ENCODE measurements around the gene UTP4. TPM values are rescaled to one million over a fixed set of nuclear protein-coding genes. Genes with fewer than 3 reads are reported as not detected.
"Not testable (repeated sequence)": the region's sequence is repeated elsewhere in the genome, so short reads cannot be mapped to it uniquely, and the experiment has no call there.

The UTP4 gene
- total RNA-seq, 1 donor from 2014 or later = 16.3 TPM

- DNase-seq (ENCODE audit: low read depth) = no peak
- TF ChIP-seq CTCF (conservative IDR thresholded peaks at IDR 0.05; ENCODE audit: low read depth, low read length) = no peak
- H3K4me3 ChIP-seq (ENCODE audit: low read depth, low read length) = no peak overlapping the region
These were observed 12.3 kb upstream of the UTP4 start for GRCh38 chr16:69120096-69120664.

- H3K4me3 ChIP-seq (ENCODE audit: low read depth, low read length) = no peak overlapping the region
- peak; percentile 73 for TF ChIP-seq CTCF (conservative IDR thresholded peaks at IDR 0.05; ENCODE audit: low read depth, low read length)
- DNase-seq (ENCODE audit: low read depth) = no peak
These were observed 8.5 kb upstream of the UTP4 start for GRCh38 chr16:69123910-69124309.

GRCh38 chr16:69124406-69124805, 8.0 kb upstream of the UTP4 start:
- not testable (repeated sequence) for DNase-seq (ENCODE audit: low read depth); H3K4me3 ChIP-seq (ENCODE audit: low read depth, low read length)

GRCh38 chr16:69124961-69125360, 7.5 kb upstream of the UTP4 start:
- not testable (repeated sequence) for DNase-seq (ENCODE audit: low read depth); H3K4me3 ChIP-seq (ENCODE audit: low read depth, low read length)

GRCh38 chr16:69126221-69126620, 6.2 kb upstream of the UTP4 start:
- H3K4me3 ChIP-seq (ENCODE audit: low read depth, low read length) = no peak overlapping the region
- no peak for DNase-seq (ENCODE audit: low read depth)
- no peak for TF ChIP-seq CTCF (conservative IDR thresholded peaks at IDR 0.05; ENCODE audit: low read depth, low read length)

GRCh38 chr16:69126801-69127200, 5.6 kb upstream of the UTP4 start:
- H3K4me3 ChIP-seq (ENCODE audit: low read depth, low read length); DNase-seq (ENCODE audit: low read depth): not testable (repeated sequence)

- TF ChIP-seq CTCF (conservative IDR thresholded peaks at IDR 0.05; ENCODE audit: low read depth, low read length) = no peak
- no peak for DNase-seq (ENCODE audit: low read depth)
These were observed 4.4 kb upstream of the UTP4 start for GRCh38 chr16:69127966-69128510.

GRCh38 chr16:69130461-69130860, 2.0 kb upstream of the UTP4 start:
- peak overlapping the region; percentile 85 for H3K4me3 ChIP-seq (ENCODE audit: low read depth, low read length)
- TF ChIP-seq CTCF (conservative IDR thresholded peaks at IDR 0.05; ENCODE audit: low read depth, low read length) = no peak
- no peak for DNase-seq (ENCODE audit: low read depth)

More at GRCh38 chr16:69127966-69128510, 4.4 kb upstream of the UTP4 start:
- H3K4me3 ChIP-seq (ENCODE audit: low read depth, low read length) = no peak overlapping the region
